ENCODE results near the gene LZTR1. TPM values are rescaled to one million over a fixed set of nuclear protein-coding genes. Genes with fewer than 3 reads are reported as not detected.

The LZTR1 gene
- polyA plus RNA-seq, 10 donors, result 28.8 to 45.0 (median 35.1) TPM

DNA sequence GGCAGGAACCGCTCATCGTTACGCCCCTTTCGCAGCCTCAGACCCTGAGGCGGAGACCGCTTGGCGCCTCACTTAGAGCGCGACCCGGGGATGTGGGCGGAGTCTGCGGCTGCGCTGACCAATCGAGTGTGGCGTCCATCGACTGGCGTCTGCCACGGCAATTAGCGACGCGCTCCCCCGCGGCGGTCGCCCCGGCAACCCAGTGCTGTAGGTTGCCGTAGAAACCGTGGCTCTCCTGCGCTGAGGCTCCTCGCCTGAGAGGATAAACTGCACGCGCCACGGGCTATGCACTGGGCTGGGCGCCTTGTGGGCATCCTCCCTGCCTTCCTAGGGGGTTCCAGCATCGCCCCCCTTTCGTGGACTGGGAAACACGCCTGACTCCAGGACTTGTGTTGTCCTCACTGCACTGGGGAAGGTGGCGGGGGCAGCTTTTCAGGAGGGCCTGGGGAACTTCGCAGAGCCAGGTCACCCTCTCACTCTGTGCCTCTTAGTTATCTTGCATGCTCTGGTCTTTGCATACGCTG lies 32.2 kb downstream of the LZTR1 start:
- peak; percentile 88 to 96 (median 90) for DNase-seq

DNA sequence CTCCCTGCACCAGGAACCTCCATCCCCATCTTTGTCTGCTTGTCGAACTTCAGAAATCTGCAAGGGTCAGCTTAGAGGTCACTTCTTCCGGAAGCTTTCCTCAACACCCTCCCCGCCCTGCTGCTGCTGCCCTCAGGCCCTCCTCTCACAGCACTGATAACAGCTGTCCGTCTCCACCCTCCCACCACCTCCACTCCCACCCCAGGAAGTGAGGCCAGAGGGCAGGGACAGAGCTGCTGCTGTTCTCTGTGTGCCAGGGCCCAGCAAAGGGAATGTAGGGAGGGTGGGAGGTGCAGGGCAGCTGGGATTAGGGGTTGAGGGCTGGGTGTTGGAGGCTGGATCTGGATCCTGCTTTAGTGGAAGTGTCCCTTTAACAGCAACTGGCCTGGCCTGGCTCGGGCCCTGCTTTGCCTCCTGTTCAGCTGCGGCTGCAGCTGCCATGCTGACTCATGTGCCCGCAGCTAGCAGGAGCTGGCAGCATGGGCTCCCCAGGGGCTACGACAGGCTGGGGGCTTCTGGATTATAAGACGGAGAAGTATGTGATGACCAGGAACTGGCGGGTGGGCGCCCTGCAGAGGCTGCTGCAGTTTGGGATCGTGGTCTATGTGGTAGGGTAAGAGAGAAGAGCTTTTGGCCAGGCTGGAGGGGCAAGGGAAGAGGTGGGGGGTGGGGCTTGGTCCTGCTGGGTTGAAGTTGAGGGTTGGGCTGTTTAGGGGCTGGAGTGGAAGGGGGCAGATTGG lies 32.8 kb downstream of the LZTR1 start, which contains the start of gene P2RX6:
P2RX6 (plus strand) TSS at position 440 of the 740 bp plus-strand sequence; CDS start at position 450, 10 bp downstream.
- peak; percentile 57 to 82 (median 61) for DNase-seq

DNA sequence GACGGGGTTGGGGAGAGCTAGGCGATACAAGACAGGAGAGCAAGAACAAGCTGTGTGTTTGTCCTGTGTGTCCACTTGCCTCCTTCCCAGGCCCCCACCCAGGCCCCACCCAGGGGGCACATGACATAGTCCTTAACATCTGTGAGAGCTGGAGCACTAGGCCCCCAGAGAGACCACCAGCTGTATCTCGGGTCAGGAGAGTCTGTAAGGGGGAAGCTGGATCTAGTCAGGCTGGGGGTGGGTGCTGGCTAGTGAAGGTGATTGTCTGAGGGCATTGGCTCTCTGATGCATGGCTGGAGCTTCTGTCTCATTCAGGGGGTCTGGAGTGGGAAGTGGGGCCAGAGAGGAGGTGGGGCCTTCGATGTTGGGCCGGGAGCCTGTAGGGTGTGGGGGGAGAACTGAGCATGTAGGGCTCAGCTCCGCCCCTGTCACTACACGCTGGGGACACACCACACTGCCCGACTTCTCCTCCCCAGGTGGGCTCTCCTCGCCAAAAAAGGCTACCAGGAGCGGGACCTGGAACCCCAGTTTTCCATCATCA lies 33.4 kb downstream of the LZTR1 start:
- peak in 1 of 3 donors; percentile 23 for DNase-seq

DNA sequence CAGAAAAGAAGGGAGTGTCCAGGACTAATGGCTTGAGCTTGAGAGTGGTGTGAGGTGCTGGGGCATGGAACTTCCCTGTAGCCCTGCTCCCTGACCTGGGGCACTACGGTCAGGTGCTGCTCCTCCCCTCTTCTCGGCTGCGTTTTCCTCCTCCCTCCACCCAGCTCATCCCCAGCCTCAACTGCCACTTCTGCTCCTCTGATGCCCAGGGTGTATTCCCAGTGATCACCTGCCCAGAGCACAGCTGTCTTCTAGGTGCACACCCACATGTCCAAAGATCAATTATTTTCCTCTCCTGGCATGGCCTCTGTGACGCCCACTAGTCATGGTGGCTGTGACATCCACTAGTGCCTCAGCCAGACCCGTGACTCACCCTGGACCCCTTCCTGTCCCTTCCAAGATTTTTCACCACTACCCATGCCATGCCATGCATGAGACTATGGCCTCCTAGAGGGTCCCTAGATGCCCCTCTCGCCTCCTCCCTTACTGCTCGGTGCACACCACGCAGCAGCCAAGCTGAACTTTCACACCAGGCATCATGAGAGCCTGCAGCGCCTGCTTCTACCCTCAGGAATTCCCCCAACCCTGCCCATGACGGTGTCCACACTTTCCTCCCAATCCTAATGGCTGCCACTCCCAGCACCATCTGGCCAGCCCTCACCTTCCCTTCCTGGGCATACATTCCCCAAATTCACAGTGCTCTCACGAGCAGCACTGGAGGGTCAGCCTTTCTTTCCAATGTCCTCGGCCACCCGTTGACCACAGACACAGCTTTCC lies 34.7 kb downstream of the LZTR1 start:
- no peak for DNase-seq

- no peak for DNase-seq
These were observed 36.2 kb downstream of the LZTR1 start for GRCh38 chr22:21018314-21018713.

DNA sequence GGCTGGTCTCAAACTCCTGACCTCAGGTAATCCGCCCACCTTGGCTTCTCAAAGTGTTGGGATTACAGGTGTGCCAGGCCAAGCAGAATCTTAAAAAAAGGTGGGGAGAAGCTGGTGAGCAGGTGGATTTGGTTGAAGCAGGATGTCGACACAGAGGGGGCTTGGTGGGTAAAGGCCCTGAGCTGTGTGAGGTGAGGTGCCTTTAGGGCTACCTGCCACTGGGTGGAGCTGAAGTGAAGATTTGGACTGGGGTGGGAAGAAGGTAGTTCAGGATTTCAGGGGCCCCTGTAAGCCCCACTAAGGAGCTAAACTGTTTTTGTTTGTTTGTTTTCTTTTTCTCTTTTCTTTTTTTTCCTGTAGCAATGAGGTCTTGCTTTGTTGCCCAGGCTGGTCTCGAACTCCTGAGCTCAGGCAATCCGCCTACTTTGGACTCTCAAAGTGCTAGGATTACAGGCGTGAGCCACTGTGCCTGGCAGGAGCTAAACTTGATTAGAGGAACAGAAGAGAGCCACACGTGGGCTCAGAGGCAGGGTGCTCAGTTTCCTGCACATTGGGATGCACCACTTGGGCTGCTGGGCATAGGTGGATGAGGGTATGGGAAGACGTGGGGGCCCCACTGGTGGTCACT lies 38.8 kb downstream of the LZTR1 start:
- DNase-seq, result no peak

- no peak for DNase-seq
These were observed 40.4 kb downstream of the LZTR1 start for GRCh38 chr22:21022507-21022906.

GRCh38 chr22:21022955-21023614 lies 41.0 kb downstream of the LZTR1 start:
- DNase-seq, result no peak

GRCh38 chr22:21025266-21025665 lies 43.2 kb downstream of the LZTR1 start:
- no peak for DNase-seq

GRCh38 chr22:21025763-21026755 lies 44.0 kb downstream of the LZTR1 start:
- DNase-seq, result no peak

DNA sequence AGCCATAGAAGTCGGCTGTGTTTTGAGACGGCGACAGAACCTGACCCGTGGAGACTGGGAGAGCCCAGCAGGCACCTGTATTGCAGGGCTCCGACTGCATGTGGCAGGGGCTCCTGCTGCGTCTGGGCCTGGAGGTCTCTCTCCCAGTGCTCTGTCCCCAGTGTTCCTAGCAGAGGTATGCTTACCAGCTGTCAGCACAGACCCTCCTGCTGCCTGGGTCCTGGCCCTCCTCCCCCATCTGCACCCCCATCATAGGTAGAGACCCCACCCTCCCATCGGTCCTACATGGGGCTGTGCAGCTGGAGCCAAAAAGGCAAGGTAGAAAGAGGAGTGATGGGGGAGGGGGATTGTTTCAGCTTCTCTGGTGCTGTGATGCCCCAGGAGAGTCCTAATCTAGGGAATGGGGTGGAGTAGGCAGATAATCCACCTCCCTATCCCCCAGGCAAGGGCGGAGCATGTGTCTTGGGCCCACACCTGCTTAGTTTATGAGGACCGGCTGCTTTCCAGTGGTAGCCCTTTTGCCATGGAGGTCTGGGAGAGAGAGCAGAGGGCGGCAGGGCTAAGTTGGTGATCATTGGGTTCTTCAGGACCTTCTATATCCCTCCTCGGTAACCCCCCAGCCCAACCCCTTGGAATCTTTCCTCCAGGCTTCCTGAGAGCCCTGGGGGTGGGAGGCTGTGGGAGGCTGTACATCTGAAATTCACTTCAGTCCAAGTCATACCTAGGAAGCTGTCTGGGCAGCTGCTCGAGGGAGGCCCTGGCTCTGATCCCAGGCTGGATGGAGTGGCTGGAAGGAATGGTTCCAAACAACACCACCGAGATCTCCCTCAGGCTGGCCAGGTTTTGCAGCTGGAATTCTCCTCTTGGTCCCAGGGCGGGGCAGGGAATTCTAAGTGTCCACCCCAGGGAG lies 44.9 kb downstream of the LZTR1 start:
- DNase-seq, result peak in 1 of 3 donors; percentile 61

GRCh38 chr22:21028277-21029251 lies 46.5 kb downstream of the LZTR1 start:
- no peak for DNase-seq

- no peak for DNase-seq
These were observed 47.5 kb downstream of the LZTR1 start for GRCh38 chr22:21029486-21030025.

GRCh38 chr22:21030032-21030431 lies 47.9 kb downstream of the LZTR1 start:
- DNase-seq, result no peak

GRCh38 chr22:21030621-21031544 lies 48.8 kb downstream of the LZTR1 start:
- DNase-seq, result no peak

GRCh38 chr22:21031545-21032036 lies 49.5 kb downstream of the LZTR1 start:
- no peak for DNase-seq
